B cell (primary cell): ENCODE measurements around the gene ARHGAP29. TPM values are rescaled to one million over a fixed set of nuclear protein-coding genes. Genes with fewer than 3 reads are reported as not detected.

Experiments
- ATAC-seq: fragments of 200-7000 bp; cut with Tn5 transposase; one replicate; pipeline ENCODE4 v1.10.0; 2021; ENCODE audit warnings: low read depth, mild to moderate bottlenecking, moderate number of reproducible peaks, moderate library complexity
- CTCF ChIA-PET: fragments of 350-600 bp; sonication (Branson Sonifier 250); formaldehyde crosslinking; loops from one replicate; lab custom pipeline; 2021; ENCODE audit warnings: antibody characterized with exemption, inconsistent platforms; lab: Charles Lee
- POLR2A ChIA-PET: fragments of 350-600 bp; sonication (Branson Sonifier 250); formaldehyde crosslinking; loops from one replicate; lab custom pipeline; 2021; ENCODE audit warnings: antibody characterized with exemption; lab: Charles Lee
- DNase-seq: peaks from one replicate; pipeline ENCODE4 v3.0.0; 2013
- H2AFZ ChIP-seq: 2 replicates; pipeline ENCODE4 v1.6.1; 2012; ENCODE audit warnings: mild to moderate bottlenecking, low read depth, low read length; ENCODE audit not compliant: insufficient read depth, poor library complexity, severe bottlenecking
- H3K27ac ChIP-seq, 2 donors: 1 replicate in 1 of 2; 2 replicates in 1 of 2; pipeline ENCODE4 v1.5.1; 2012 to 2013; ENCODE audit warnings: low read length in 2 of 2, mild to moderate bottlenecking in 2 of 2, moderate library complexity in 1 of 2
- H3K27me3 ChIP-seq, 4 experiments: fragments of 200-600 bp in 1 of 4; sonication (generic) in 1 of 4; replicated peaks in 1 of 4; 1 replicate in 2 of 4; 2 replicates in 2 of 4; pipeline versions ENCODE4 v1.6.1 to v1.7.0; 2013 to 2016; ENCODE audit warnings: low read length in 3 of 4, mild to moderate bottlenecking in 2 of 4, mixed read lengths in 1 of 4, moderate library complexity in 1 of 4; ENCODE audit not compliant: insufficient read depth in 4 of 4, control insufficient read depth in 3 of 4; ENCODE audit errors: control extremely low read depth in 1 of 4
- H3K36me3 ChIP-seq, 2 experiments: replicated peaks in 1 of 2; 1 replicate in 1 of 2; 2 replicates in 1 of 2; pipeline versions ENCODE4 v1.6.1 to v1.7.1; 2013; ENCODE audit warnings: low read length in 1 of 2; ENCODE audit not compliant: insufficient read depth in 2 of 2, control insufficient read depth in 1 of 2; ENCODE audit errors: control extremely low read depth in 1 of 2, extremely low read depth in 1 of 2
- H3K4me1 ChIP-seq, 2 donors: fragments of 200-600 bp in 1 of 2; sonication (generic) in 1 of 2; 1 replicate in 1 of 2; 2 replicates in 1 of 2; pipeline versions ENCODE4 v1.5.1 to v1.6.1; 2013 to 2017; ENCODE audit warnings: low read length in 2 of 2; ENCODE audit not compliant: control insufficient read depth in 2 of 2, insufficient read depth in 2 of 2
- H3K4me2 ChIP-seq: replicated peaks from 2 replicates; pipeline ENCODE3; 2012; ENCODE audit warnings: mild to moderate bottlenecking, low read depth, low read length; ENCODE audit not compliant: poor library complexity, severe bottlenecking
- H3K4me3 ChIP-seq, 5 experiments: fragments of 200-600 bp in 1 of 5; sonication (generic) in 1 of 5; 1 replicate in 3 of 5; 2 replicates in 2 of 5; pipeline versions ENCODE4 v1.5.1 to v1.7.0; 2011 to 2016; ENCODE audit warnings: low read length in 4 of 5, mild to moderate bottlenecking in 4 of 5, low read depth in 2 of 5, control low read depth in 1 of 5, moderate library complexity in 1 of 5; ENCODE audit not compliant: insufficient read depth in 1 of 5; ENCODE audit errors: control extremely low read depth in 1 of 5, extremely low read depth in 1 of 5
- H3K79me2 ChIP-seq: fragments of 200-600 bp; sonication (generic); one replicate; pipeline ENCODE4 v1.6.0; 2016; ENCODE audit warnings: low read length; ENCODE audit not compliant: control insufficient read depth, insufficient read depth
- H3K9ac ChIP-seq: fragments of 200-600 bp; sonication (generic); 2 replicates; pipeline ENCODE4 v1.6.1; 2017; ENCODE audit warnings: mild to moderate bottlenecking, low read length, moderate library complexity
- H3K9me3 ChIP-seq, 3 donors: one replicate each; pipeline versions ENCODE4 v1.6.1 to v1.7.1; 2013; ENCODE audit warnings: low read length in 2 of 3; ENCODE audit not compliant: control insufficient read depth in 2 of 3, insufficient read depth in 1 of 3; ENCODE audit errors: control extremely low read depth in 1 of 3
- H4K20me1 ChIP-seq: 2 replicates; pipeline ENCODE4 v1.6.0; 2012; ENCODE audit warnings: mild to moderate bottlenecking, low read length; ENCODE audit not compliant: insufficient read depth, control insufficient read depth, poor library complexity, severe bottlenecking
- H3K27ac Mint-ChIP-seq: one replicate; pipeline ENCODE4 v1.8.0; 2021; ENCODE audit warnings: mixed read lengths
- H3K27me3 Mint-ChIP-seq: one replicate; pipeline ENCODE4 v1.8.0; 2021; ENCODE audit warnings: mixed read lengths
- H3K4me1 Mint-ChIP-seq: one replicate; pipeline ENCODE4 v1.8.0; 2021; ENCODE audit warnings: mixed read lengths
- H3K4me3 Mint-ChIP-seq: one replicate; pipeline ENCODE4 v1.8.0; 2021; ENCODE audit warnings: mixed read lengths
- H3K9me3 Mint-ChIP-seq: one replicate; pipeline ENCODE4 v1.8.0; 2022; ENCODE audit warnings: mixed read lengths; ENCODE audit not compliant: insufficient read depth
- CTCF ChIP-seq: fragments of 200-600 bp; IDR thresholded peaks from one replicate; pipeline ENCODE4 v1.8.0; 2022; ENCODE audit warnings: antibody characterized with exemption, mild to moderate bottlenecking
- EZH2 ChIP-seq: IDR thresholded peaks from 2 replicates; pipeline ENCODE4 v1.6.1; 2012; ENCODE audit warnings: borderline replicate concordance, low read depth, mild to moderate bottlenecking, moderate library complexity, low read length; ENCODE audit not compliant: insufficient read depth, poor library complexity, severe bottlenecking
- WGBS: methylation state at CpG from one replicate; pipeline ENCODE4 v1.1.5; 2013; ENCODE audit warnings: missing lambda C conversion rate; ENCODE audit not compliant: insufficient coverage; 5-methylcytosine and 5-hydroxymethylcytosine counted together
- intact Hi-C: fragments of 100-400 bp; cut with micrococcal nuclease; formaldehyde crosslinking; loops from one replicate; pipeline ENCODE4 v1.10.0; 2022
- polyA plus RNA-seq: library from polyadenylated mRNA; depleted of rRNA; stranded (reverse); fragments of >200 nt; gene quantifications from 2 replicates; pipeline ENCODE4 v1.2.3, GENCODE V29; 2012
- total RNA-seq, 2 donors: library from RNA; stranded (reverse); fragments of 120-200 nt in 1 of 2; gene quantifications; 1 replicate in 1 of 2; 2 replicates in 1 of 2; pipeline versions ENCODE4 v1.2.3 to v1.2.4, GENCODE V29; 2013 to 2022

ARHGAP29 gene
- total and polyA plus RNA-seq, 2 donors (not counting 1 experiment from before 2014, with no cell fraction given) = not detected

DNA sequence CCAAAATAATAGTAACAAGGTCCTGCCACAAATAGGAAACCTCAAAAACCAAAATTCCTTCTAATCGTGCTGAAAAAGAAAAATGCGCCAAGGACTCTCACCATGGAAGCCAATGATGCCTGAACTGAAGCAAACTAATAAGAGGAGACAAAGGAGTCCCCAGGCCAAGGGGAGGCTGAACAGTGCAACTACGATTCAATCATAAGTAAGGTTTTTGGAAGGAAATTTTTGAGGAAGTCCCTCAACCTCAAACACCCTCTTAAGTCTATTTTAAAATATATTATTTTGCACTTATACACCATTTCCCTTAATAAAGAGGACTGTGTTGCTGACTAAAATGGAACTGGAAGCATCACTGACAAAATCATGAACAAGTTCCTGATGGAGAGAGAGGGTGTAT lies 1.7 kb upstream of the ARHGAP29 start:
- Histone ChIP-seq H3K79me2 (no peaks in the 10 kb centered on the region), H3K27ac (no peak overlapping the region), H3K4me3 (no peak overlapping the region), H3K9ac (no peak overlapping the region), H3K9me3 (peaks cover 0 to 14% (median 7%) of the 10 kb centered on the region in 3 donors), H4K20me1 (no peaks in the 10 kb centered on the region), H2AFZ (no peak overlapping the region), H3K4me2 (no peak overlapping the region), H3K4me1 (peaks cover 13 to 24% of the 10 kb centered on the region in 2 donors), H3K36me3 (no peaks in the 10 kb centered on the region), H3K27me3 (peaks cover 0 to 57% (median 32%) of the 10 kb centered on the region in 4 experiments)
- no peak overlapping the region for H3K27ac Mint-ChIP-seq
- no peak for TF ChIP-seq CTCF
- ChIA-PET POLR2A (no interaction called here), CTCF (no interaction called here)
- peaks cover 10% of the 10 kb centered on the region for H3K9me3 Mint-ChIP-seq
- intact Hi-C loops = no loop called here
- H3K4me1 Mint-ChIP-seq = peaks cover 9% of the 10 kb centered on the region
- DNase-seq = no peak
- H3K4me3 Mint-ChIP-seq = peak overlapping the region; percentile 1
- peaks cover 66% of the 10 kb centered on the region for H3K27me3 Mint-ChIP-seq
- no peak for ATAC-seq
- no CpG with 5 or more reads among the region's 3 CpGs for WGBS

DNA sequence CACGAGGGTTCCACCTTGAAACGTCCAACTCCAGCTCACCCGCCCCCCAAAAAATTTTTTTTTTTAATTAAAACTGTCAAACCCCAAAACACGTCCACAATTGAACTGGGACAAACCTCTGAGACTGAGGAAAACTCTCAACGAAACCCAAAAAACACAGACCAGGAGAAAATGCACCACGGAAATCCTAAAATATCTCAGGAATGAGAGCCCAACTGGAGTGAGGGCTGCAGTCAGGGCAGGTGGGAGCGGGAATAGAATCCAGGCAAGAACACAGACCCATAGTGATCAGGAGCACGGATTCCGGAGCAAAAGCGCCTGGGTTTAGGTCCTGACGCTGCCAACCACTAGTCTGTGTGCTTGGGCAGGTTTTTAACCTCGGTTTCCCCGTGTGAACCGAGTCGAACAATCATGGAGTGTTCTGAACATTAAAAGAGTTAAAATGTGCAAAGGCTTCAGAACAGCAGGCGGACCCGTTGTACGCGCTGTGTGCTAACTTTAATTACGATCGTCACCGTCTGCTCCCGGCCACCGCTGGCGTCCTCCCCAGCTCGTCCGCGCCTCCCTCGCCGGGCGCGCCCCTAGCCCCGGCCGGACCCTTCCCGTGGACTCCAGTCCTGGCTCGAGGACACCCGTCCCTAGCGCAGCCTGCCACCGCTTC lies 624 bp downstream of the ARHGAP29 start:
- H3K4me3 ChIP-seq = peak overlapping the region; percentile 4 to 60 (median 41)
- ATAC-seq = no peak
- peaks cover 0 to 14% (median under 1%) of the 10 kb centered on the region in 3 donors for H3K9me3 ChIP-seq
- Mint-ChIP-seq H3K27me3 (peaks cover 63% of the 10 kb centered on the region), H3K4me3 (peak overlapping the region; percentile 72), H3K9me3 (peaks cover 2% of the 10 kb centered on the region), H3K27ac (no peak overlapping the region), H3K4me1 (peaks cover 9% of the 10 kb centered on the region)
- no peaks in the 10 kb centered on the region for H3K79me2 ChIP-seq
- peak overlapping the region; percentile 80 for H2AFZ ChIP-seq
- CTCF ChIA-PET = no interaction called here
- WGBS = 2% methylated on average over 39 of the region's 39 CpGs
- peaks cover 13 to 24% of the 10 kb centered on the region in 2 donors for H3K4me1 ChIP-seq
- H3K27ac ChIP-seq = no peak overlapping the region
- H3K9ac ChIP-seq = peak overlapping the region; percentile 61
- H3K27me3 ChIP-seq = peaks cover 0 to 47% (median 31%) of the 10 kb centered on the region in 4 experiments
- intact Hi-C loops = no loop called here
- H3K4me2 ChIP-seq = peak overlapping the region; percentile 83
- H3K36me3 ChIP-seq = no peaks in the 10 kb centered on the region
- DNase-seq = no peak
- TF ChIP-seq EZH2 (no peak), CTCF (no peak)
- POLR2A ChIA-PET = no interaction called here
- no peaks in the 10 kb centered on the region for H4K20me1 ChIP-seq
